Astrocyte of the spinal cord (primary cell): ENCODE measurements around the gene NXN.

Source experiments
- DNase-seq: peaks from one replicate; pipeline ENCODE4 v3.0.0; 2011; ENCODE audit warnings: low read depth, low spot score
- H3K4me3 ChIP-seq: 2 replicates; pipeline ENCODE4 v1.5.1; 2011; ENCODE audit warnings: low read depth, mild to moderate bottlenecking, low read length, moderate library complexity
- in situ Hi-C: cut with HindIII; loops from 2 replicates; pipeline ENCODE4 v1.10.0; 2017; ENCODE audit warnings: low sequenced_read_pairs
- TF ChIP-seq, protein P1 (sequence below): IDR thresholded peaks from 2 replicates; pipeline ENCODE4 v1.5.1; 2012; ENCODE audit warnings: low read depth, mild to moderate bottlenecking, low read length, inconsistent platforms

Gene NXN

DNA sequence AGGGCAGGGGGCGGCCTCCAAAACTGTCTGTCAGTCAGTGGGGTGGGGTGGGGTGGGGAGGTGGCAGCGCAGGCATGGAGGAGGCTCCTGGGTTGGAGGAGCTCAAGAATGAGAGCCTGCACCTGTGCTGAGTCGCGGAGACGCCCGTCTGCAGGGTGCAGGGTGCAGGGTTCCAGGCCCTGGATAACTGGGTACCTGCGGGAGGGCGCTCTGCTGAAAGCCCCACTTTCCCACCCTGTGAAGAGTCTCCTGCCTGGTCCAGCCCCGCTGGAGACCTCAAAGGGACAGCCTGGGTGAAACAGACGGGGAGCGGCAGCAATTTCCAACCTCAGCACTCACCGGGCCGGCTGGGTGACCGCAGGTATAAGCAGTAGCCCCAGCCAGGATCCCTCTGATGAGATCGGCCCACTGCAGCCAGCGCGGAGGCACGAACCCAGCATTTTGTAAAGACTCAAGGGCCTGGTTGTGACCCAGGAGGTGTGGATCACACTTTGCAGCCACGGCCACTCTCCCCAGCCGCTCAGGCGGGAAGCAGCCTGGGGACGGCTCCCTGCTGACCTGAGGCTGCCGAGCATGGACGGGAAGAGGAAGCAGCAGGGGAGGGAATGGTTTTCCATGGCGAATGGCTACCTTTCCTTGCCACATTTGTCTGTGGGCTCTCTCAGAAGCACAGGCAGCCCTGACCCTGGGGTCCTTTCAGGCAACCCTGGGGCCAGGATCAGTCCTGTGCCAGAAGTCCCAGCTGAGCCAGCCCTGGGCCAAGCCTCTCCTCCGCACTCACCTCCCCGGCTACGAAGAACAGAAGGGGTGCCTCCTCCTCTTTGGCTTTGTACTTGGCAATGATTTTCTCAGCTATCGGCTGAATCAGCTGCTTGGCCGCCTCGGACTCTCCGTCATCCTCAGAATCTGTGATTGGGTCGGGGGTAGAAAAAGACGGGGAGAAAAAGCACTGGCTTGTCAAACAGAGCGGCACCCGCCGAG is 176.4 kb downstream of the NXN start:
- DNase-seq: no peak
- H3K4me3 ChIP-seq: no peak overlapping the region
- TF ChIP-seq, protein P1, sequence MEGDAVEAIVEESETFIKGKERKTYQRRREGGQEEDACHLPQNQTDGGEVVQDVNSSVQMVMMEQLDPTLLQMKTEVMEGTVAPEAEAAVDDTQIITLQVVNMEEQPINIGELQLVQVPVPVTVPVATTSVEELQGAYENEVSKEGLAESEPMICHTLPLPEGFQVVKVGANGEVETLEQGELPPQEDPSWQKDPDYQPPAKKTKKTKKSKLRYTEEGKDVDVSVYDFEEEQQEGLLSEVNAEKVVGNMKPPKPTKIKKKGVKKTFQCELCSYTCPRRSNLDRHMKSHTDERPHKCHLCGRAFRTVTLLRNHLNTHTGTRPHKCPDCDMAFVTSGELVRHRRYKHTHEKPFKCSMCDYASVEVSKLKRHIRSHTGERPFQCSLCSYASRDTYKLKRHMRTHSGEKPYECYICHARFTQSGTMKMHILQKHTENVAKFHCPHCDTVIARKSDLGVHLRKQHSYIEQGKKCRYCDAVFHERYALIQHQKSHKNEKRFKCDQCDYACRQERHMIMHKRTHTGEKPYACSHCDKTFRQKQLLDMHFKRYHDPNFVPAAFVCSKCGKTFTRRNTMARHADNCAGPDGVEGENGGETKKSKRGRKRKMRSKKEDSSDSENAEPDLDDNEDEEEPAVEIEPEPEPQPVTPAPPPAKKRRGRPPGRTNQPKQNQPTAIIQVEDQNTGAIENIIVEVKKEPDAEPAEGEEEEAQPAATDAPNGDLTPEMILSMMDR: no peak

GRCh38 chr17:802481-802880 is 177.1 kb downstream of the NXN start:
- in situ Hi-C loops: no loop called here
- DNase-seq: no peak
- TF ChIP-seq, protein P1: no peak

More for the DNA sequence above, 176.4 kb downstream of the NXN start:
- in situ Hi-C loops: no loop called here

DNA sequence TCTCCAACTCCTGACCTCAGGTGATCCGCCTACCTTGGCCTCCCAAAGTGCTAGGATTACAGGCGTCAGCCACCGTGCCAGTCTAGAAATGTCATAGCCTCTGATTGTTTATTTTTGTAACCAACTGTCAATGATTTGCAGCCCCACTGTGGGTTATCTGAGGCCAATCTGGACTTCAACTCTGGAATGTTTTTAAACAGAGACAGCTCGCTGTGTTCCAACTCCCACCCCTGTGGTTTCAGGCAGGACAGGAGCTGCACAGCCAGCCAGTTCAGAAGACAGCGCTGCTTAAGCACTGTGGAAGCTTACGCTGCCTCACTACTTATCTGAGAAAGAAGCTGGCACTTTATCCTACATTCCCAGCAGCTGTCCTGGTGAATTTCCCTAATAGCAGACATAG is 177.9 kb downstream of the NXN start:
- peak; percentile 32 for DNase-seq
- in situ Hi-C loops: no loop called here
- H3K4me3 ChIP-seq: no peak overlapping the region
- TF ChIP-seq, protein P1: no peak

More at GRCh38 chr17:802481-802880, 177.1 kb downstream of the NXN start:
- no peak overlapping the region for H3K4me3 ChIP-seq

DNA sequence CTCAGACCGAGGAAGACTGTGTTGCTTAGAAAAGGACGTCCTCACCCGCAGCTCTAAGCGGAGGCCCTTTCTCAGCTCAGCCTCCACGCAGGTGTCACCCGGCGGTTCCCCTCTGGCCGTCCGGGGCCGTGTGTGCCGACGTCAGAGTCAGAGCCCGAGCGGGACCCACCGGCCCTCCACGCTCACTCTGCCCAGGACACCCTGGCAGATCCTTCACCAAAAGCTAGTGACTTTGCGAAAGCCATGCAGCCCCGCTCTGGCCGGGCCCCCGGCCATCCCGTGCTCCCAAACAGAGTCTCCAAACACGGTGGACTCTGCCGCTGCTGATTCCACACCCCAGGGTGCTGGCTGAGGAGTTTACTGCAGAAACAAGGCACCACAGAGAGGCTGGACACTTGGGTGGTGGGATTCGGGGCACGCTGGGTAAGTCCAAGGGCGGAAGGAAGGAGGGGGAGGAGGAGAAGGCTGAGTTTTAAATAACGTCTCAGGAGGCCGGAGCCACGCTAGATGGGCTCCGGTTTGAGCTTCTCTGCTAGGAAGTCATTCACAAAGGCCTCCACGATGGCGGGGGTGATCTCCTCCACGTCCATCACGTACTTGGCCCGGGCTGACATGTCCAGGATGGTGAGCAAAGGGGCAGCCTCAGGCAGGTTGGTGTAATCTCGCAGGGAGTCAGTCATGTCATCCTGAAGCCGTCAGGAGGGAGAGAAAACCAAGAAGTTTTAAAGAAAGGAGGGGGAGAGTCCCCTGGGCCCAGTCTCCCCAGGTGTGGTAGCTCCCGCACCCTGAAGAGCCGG is 178.9 kb downstream of the NXN start:
- in situ Hi-C loops: no loop called here
- H3K4me3 ChIP-seq: no peak overlapping the region
- TF ChIP-seq, protein P1: no peak
- no peak for DNase-seq

- no peak overlapping the region for H3K4me3 ChIP-seq
- in situ Hi-C loops: no loop called here
- TF ChIP-seq, protein P1: no peak
- DNase-seq: no peak
These were observed 180.3 kb downstream of the NXN start for GRCh38 chr17:799261-799660.

DNA sequence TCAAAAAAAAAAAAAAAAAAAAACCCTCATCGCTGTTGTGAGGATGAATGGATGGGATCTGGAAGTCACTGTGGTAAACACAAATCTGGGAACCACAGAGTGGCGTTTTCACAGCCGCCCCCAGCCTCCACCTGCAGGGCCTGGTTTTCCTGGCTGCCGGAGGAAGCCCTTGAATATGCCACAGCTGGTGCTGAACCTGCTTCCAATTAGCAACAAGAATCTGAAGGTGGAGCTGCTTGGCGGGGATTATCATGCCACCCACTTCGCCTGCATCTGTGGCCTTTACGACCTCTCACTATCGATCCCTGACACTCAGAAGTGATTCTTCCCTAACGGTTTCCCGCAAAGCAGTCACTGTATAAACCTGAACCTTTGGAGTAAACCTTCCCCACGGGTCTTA is 181.3 kb downstream of the NXN start:
- H3K4me3 ChIP-seq: no peak overlapping the region
- no peak for DNase-seq
- TF ChIP-seq, protein P1: no peak
- in situ Hi-C loops: no loop called here
